WI38 (cell line): Measurements from ENCODE around the gene S1PR4.
A peak's percentile ranks its signal among the peaks of the same experiment; 100 is the strongest.

Experiments used
- H3K4me3 ChIP-seq: 2 replicates; pipeline ENCODE4 v1.5.1; 2011; ENCODE audit warnings: low read depth, mild to moderate bottlenecking, control low read depth, low read length
- CTCF ChIP-seq: IDR thresholded peaks from 2 replicates; pipeline ENCODE4 v1.5.1; 2012; ENCODE audit warnings: low read depth, mild to moderate bottlenecking, control low read depth, low read length

S1PR4 gene

GRCh38 chr19:3137119-3137518, 41.5 kb upstream of the S1PR4 start:
- TF ChIP-seq CTCF = no peak
- H3K4me3 ChIP-seq = no peak overlapping the region

GRCh38 chr19:3138268-3138667, 40.3 kb upstream of the S1PR4 start:
- TF ChIP-seq CTCF = no peak

GRCh38 chr19:3140667-3141038, 37.9 kb upstream of the S1PR4 start:
- H3K4me3 ChIP-seq = no peak overlapping the region
- TF ChIP-seq CTCF = no peak

More at GRCh38 chr19:3138268-3138667, 40.3 kb upstream of the S1PR4 start:
- no peak overlapping the region for H3K4me3 ChIP-seq

GRCh38 chr19:3142292-3142670, 36.3 kb upstream of the S1PR4 start:
- TF ChIP-seq CTCF = no peak

GRCh38 chr19:3142781-3143337, 35.7 kb upstream of the S1PR4 start:
- no peak for TF ChIP-seq CTCF
- no peak overlapping the region for H3K4me3 ChIP-seq

More at GRCh38 chr19:3142292-3142670, 36.3 kb upstream of the S1PR4 start:
- H3K4me3 ChIP-seq = no peak overlapping the region

GRCh38 chr19:3145909-3146676, 32.5 kb upstream of the S1PR4 start:
- no peak overlapping the region for H3K4me3 ChIP-seq
- no peak for TF ChIP-seq CTCF

GRCh38 chr19:3146677-3147100, 31.9 kb upstream of the S1PR4 start:
- no peak overlapping the region for H3K4me3 ChIP-seq
- peak; percentile 88 for TF ChIP-seq CTCF
